ENCODE results near the gene RSF1. TPM values are rescaled to one million over a fixed set of nuclear protein-coding genes. Genes with fewer than 3 reads are reported as not detected.

RSF1 gene
- total RNA-seq, 1 donor from 2014 or later = 97.6 TPM

GRCh38 chr11:77779935-77780334 is 40.6 kb downstream of the RSF1 start:
- peaks cover 2% of the 10 kb centered on the region for H3K4me1 Mint-ChIP-seq (ENCODE audit: low read depth, unreplicated experiment)
- no peak overlapping the region for H3K4me3 Mint-ChIP-seq (ENCODE audit: unreplicated experiment)
- TF ChIP-seq CTCF (IDR thresholded peaks at IDR 0.05; ENCODE audit: partially characterized antibody, unreplicated experiment) = no peak
- H3K36me3 Mint-ChIP-seq (ENCODE audit: unreplicated experiment) = no peaks in the 10 kb centered on the region
- no peak for DNase-seq
- H3K27ac Mint-ChIP-seq (ENCODE audit: unreplicated experiment) = no peak overlapping the region
- no peaks in the 10 kb centered on the region for H3K27me3 Mint-ChIP-seq (ENCODE audit: unreplicated experiment)
- H3K9me3 Mint-ChIP-seq (ENCODE audit: unreplicated experiment) = no peaks in the 10 kb centered on the region

- H3K36me3 Mint-ChIP-seq (ENCODE audit: unreplicated experiment) = no peaks in the 10 kb centered on the region
- no peak for DNase-seq
- H3K4me1 Mint-ChIP-seq (ENCODE audit: low read depth, unreplicated experiment) = peaks cover 2% of the 10 kb centered on the region
- H3K27ac Mint-ChIP-seq (ENCODE audit: unreplicated experiment) = no peak overlapping the region
- H3K27me3 Mint-ChIP-seq (ENCODE audit: unreplicated experiment) = no peaks in the 10 kb centered on the region
- no peak overlapping the region for H3K4me3 Mint-ChIP-seq (ENCODE audit: unreplicated experiment)
- no peaks in the 10 kb centered on the region for H3K9me3 Mint-ChIP-seq (ENCODE audit: unreplicated experiment)
- no peak for TF ChIP-seq CTCF (IDR thresholded peaks at IDR 0.05; ENCODE audit: partially characterized antibody, unreplicated experiment)
Measured at GRCh38 chr11:77778549-77778948, 42.0 kb downstream of the RSF1 start.

GRCh38 chr11:77778118-77778517 is 42.4 kb downstream of the RSF1 start:
- Mint-ChIP-seq H3K27me3 (ENCODE audit: unreplicated experiment) (no peaks in the 10 kb centered on the region), H3K4me3 (ENCODE audit: unreplicated experiment) (no peak overlapping the region), H3K36me3 (ENCODE audit: unreplicated experiment) (no peaks in the 10 kb centered on the region), H3K9me3 (ENCODE audit: unreplicated experiment) (no peaks in the 10 kb centered on the region), H3K4me1 (ENCODE audit: low read depth, unreplicated experiment) (peaks cover 2% of the 10 kb centered on the region), H3K27ac (ENCODE audit: unreplicated experiment) (no peak overlapping the region)
- no peak for TF ChIP-seq CTCF (IDR thresholded peaks at IDR 0.05; ENCODE audit: partially characterized antibody, unreplicated experiment)
- DNase-seq = no peak

- peaks cover 2% of the 10 kb centered on the region for H3K4me1 Mint-ChIP-seq (ENCODE audit: low read depth, unreplicated experiment)
- H3K36me3 Mint-ChIP-seq (ENCODE audit: unreplicated experiment) = no peaks in the 10 kb centered on the region
- DNase-seq = no peak
- H3K27me3 Mint-ChIP-seq (ENCODE audit: unreplicated experiment) = no peaks in the 10 kb centered on the region
- no peak overlapping the region for H3K4me3 Mint-ChIP-seq (ENCODE audit: unreplicated experiment)
- H3K27ac Mint-ChIP-seq (ENCODE audit: unreplicated experiment) = no peak overlapping the region
- no peaks in the 10 kb centered on the region for H3K9me3 Mint-ChIP-seq (ENCODE audit: unreplicated experiment)
- TF ChIP-seq CTCF (IDR thresholded peaks at IDR 0.05; ENCODE audit: partially characterized antibody, unreplicated experiment) = no peak
Measured at GRCh38 chr11:77776455-77776854, 44.1 kb downstream of the RSF1 start.

- Mint-ChIP-seq H3K9me3 (ENCODE audit: unreplicated experiment) (no peaks in the 10 kb centered on the region), H3K27me3 (ENCODE audit: unreplicated experiment) (no peaks in the 10 kb centered on the region), H3K27ac (ENCODE audit: unreplicated experiment) (peak overlapping the region; percentile 45), H3K4me3 (ENCODE audit: unreplicated experiment) (no peak overlapping the region), H3K4me1 (ENCODE audit: low read depth, unreplicated experiment) (peaks cover 2% of the 10 kb centered on the region), H3K36me3 (ENCODE audit: unreplicated experiment) (no peaks in the 10 kb centered on the region)
- no peak for TF ChIP-seq CTCF (IDR thresholded peaks at IDR 0.05; ENCODE audit: partially characterized antibody, unreplicated experiment)
- no peak for DNase-seq
Measured at GRCh38 chr11:77775936-77776335, 44.6 kb downstream of the RSF1 start.

Data from glutamatergic neuron (in vitro differentiated cells).